ENCODE data around the gene RAPSN.

Gene RAPSN

DNA sequence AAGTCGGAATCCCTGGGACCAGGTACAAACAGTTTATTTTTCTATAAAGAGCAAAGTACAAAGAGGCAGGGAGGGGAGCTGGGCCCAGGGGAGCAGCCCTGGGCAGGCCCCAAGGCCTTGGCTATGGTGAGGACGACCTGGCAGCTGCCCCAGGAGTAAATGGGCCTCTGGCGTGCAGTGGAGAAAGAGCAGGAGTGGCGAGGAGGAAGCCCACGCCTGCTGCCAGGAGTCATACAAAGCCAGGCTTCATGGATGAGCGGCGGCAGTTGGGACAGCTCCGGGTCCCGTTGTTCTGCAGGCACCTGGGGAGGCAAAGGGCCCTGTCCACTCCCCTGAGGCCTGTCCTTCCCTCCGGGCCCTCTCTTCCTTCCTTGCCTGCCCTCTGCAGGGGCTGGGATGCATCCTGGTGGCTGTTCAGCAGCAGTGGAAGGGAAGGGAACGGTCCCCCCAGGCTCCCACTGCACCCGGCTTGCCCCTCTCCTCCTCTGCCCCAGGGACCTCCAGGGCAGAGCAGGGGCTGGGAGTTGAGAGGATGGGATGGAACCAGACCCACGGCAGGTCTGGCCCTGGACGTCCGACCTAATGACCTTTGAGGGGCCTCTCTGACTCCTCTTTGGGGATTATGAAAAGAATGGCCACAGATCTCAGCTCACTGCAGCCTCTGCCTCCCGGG lies 11.1 kb downstream of the RAPSN start:
- H3K27ac ChIP-seq (ENCODE audit: low read depth, low read length) = no peak overlapping the region
- H3K27me3 ChIP-seq (ENCODE audit: insufficient read depth, low read length, poor library complexity) = no peaks in the 10 kb centered on the region
- no peak overlapping the region for H3K56ac ChIP-seq (ENCODE audit: low read length)

GRCh38 chr11:47437218-47437745 lies 11.7 kb downstream of the RAPSN start:
- no peak overlapping the region for H3K56ac ChIP-seq (ENCODE audit: low read length)
- no peak overlapping the region for H3K4me3 ChIP-seq (ENCODE audit: low read length)
- no peak overlapping the region for H4K5ac ChIP-seq (ENCODE audit: low read length)
- H3K79me1 ChIP-seq (ENCODE audit: low read length) = no peaks in the 10 kb centered on the region
- H2BK15ac ChIP-seq (replicated peaks; ENCODE audit: low read depth) = no peak overlapping the region
- H2AK5ac ChIP-seq (ENCODE audit: low read length) = no peak overlapping the region
- no peak overlapping the region for H3K4ac ChIP-seq (ENCODE audit: low read depth, low read length)
- H3K27ac ChIP-seq (ENCODE audit: low read depth, low read length) = no peak overlapping the region
- no peak overlapping the region for H3K18ac ChIP-seq (ENCODE audit: low read length)
- H3K36me3 ChIP-seq (ENCODE audit: control insufficient read depth, insufficient read depth, low read length) = no peaks in the 10 kb centered on the region
- no CpG with 5 or more reads among the region's 11 CpGs for WGBS (ENCODE audit: extremely low coverage, insufficient coverage, low lambda C conversion rate)
- no peaks in the 10 kb centered on the region for H3K27me3 ChIP-seq (ENCODE audit: insufficient read depth, low read length, poor library complexity)
- DNase-seq = no peak
- H2BK120ac ChIP-seq (ENCODE audit: low read depth, low read length) = no peak overlapping the region
- no peaks in the 10 kb centered on the region for H3K79me2 ChIP-seq (ENCODE audit: control insufficient read depth, insufficient read depth, low read length)
- H3K4me1 ChIP-seq (ENCODE audit: control insufficient read depth, low read depth, low read length) = no peaks in the 10 kb centered on the region
- no peak overlapping the region for H3K23ac ChIP-seq (ENCODE audit: low read length)
- H4K8ac ChIP-seq (ENCODE audit: low read depth, low read length) = no peak overlapping the region
- H2BK5ac ChIP-seq (ENCODE audit: low read length) = no peak overlapping the region
- no peak overlapping the region for H3K4me2 ChIP-seq (ENCODE audit: low read length)
- no peak overlapping the region for H3K9ac ChIP-seq (ENCODE audit: low read length)

More for the DNA sequence above, 11.1 kb downstream of the RAPSN start:
- H3K4me1 ChIP-seq (ENCODE audit: control insufficient read depth, low read depth, low read length) = no peaks in the 10 kb centered on the region
- no peak for DNase-seq
- no peaks in the 10 kb centered on the region for H3K79me1 ChIP-seq (ENCODE audit: low read length)
- H3K4ac ChIP-seq (ENCODE audit: low read depth, low read length) = no peak overlapping the region
- no peak overlapping the region for H4K8ac ChIP-seq (ENCODE audit: low read depth, low read length)
- H3K18ac ChIP-seq (ENCODE audit: low read length) = no peak overlapping the region
- H3K4me3 ChIP-seq (ENCODE audit: low read length) = no peak overlapping the region
- no peak overlapping the region for H2BK120ac ChIP-seq (ENCODE audit: low read depth, low read length)
- no peak overlapping the region for H3K4me2 ChIP-seq (ENCODE audit: low read length)
- no peak overlapping the region for H2BK15ac ChIP-seq (replicated peaks; ENCODE audit: low read depth)
- no peak overlapping the region for H3K23ac ChIP-seq (ENCODE audit: low read length)
- H2BK5ac ChIP-seq (ENCODE audit: low read length) = no peak overlapping the region
- H2AK5ac ChIP-seq (ENCODE audit: low read length) = no peak overlapping the region
- no CpG with 5 or more reads among the region's 16 CpGs for WGBS (ENCODE audit: extremely low coverage, insufficient coverage, low lambda C conversion rate)
- no peak overlapping the region for H4K5ac ChIP-seq (ENCODE audit: low read length)
- no peak overlapping the region for H3K9ac ChIP-seq (ENCODE audit: low read length)
- H3K36me3 ChIP-seq (ENCODE audit: control insufficient read depth, insufficient read depth, low read length) = no peaks in the 10 kb centered on the region
- H3K79me2 ChIP-seq (ENCODE audit: control insufficient read depth, insufficient read depth, low read length) = no peaks in the 10 kb centered on the region

GRCh38 chr11:47436726-47437125 lies 12.2 kb downstream of the RAPSN start:
- no peak overlapping the region for H3K4me2 ChIP-seq (ENCODE audit: low read length)
- no peaks in the 10 kb centered on the region for H3K79me1 ChIP-seq (ENCODE audit: low read length)
- no peak overlapping the region for H2BK5ac ChIP-seq (ENCODE audit: low read length)
- no peak for DNase-seq
- H4K5ac ChIP-seq (ENCODE audit: low read length) = no peak overlapping the region
- no peak overlapping the region for H3K27ac ChIP-seq (ENCODE audit: low read depth, low read length)
- H4K8ac ChIP-seq (ENCODE audit: low read depth, low read length) = no peak overlapping the region
- no peaks in the 10 kb centered on the region for H3K27me3 ChIP-seq (ENCODE audit: insufficient read depth, low read length, poor library complexity)
- H3K4me1 ChIP-seq (ENCODE audit: control insufficient read depth, low read depth, low read length) = no peaks in the 10 kb centered on the region
- no peak overlapping the region for H3K9ac ChIP-seq (ENCODE audit: low read length)
- no peak overlapping the region for H3K56ac ChIP-seq (ENCODE audit: low read length)
- no peaks in the 10 kb centered on the region for H3K79me2 ChIP-seq (ENCODE audit: control insufficient read depth, insufficient read depth, low read length)
- H2BK15ac ChIP-seq (replicated peaks; ENCODE audit: low read depth) = no peak overlapping the region
- no peak overlapping the region for H3K23ac ChIP-seq (ENCODE audit: low read length)
- H2BK120ac ChIP-seq (ENCODE audit: low read depth, low read length) = no peak overlapping the region
- H3K18ac ChIP-seq (ENCODE audit: low read length) = no peak overlapping the region
- H3K4me3 ChIP-seq (ENCODE audit: low read length) = no peak overlapping the region
- no peak overlapping the region for H3K4ac ChIP-seq (ENCODE audit: low read depth, low read length)
- no peaks in the 10 kb centered on the region for H3K36me3 ChIP-seq (ENCODE audit: control insufficient read depth, insufficient read depth, low read length)
- no CpG with 5 or more reads among the region's 3 CpGs for WGBS (ENCODE audit: extremely low coverage, insufficient coverage, low lambda C conversion rate)
- H2AK5ac ChIP-seq (ENCODE audit: low read length) = no peak overlapping the region

- no peak overlapping the region for H3K18ac ChIP-seq (ENCODE audit: low read length)
- H3K36me3 ChIP-seq (ENCODE audit: control insufficient read depth, insufficient read depth, low read length) = no peaks in the 10 kb centered on the region
- H3K56ac ChIP-seq (ENCODE audit: low read length) = no peak overlapping the region
- H3K4me3 ChIP-seq (ENCODE audit: low read length) = no peak overlapping the region
- H3K4ac ChIP-seq (ENCODE audit: low read depth, low read length) = no peak overlapping the region
- H3K27me3 ChIP-seq (ENCODE audit: insufficient read depth, low read length, poor library complexity) = no peaks in the 10 kb centered on the region
- H3K9ac ChIP-seq (ENCODE audit: low read length) = no peak overlapping the region
- H2AK5ac ChIP-seq (ENCODE audit: low read length) = no peak overlapping the region
- H4K5ac ChIP-seq (ENCODE audit: low read length) = no peak overlapping the region
- H2BK120ac ChIP-seq (ENCODE audit: low read depth, low read length) = no peak overlapping the region
- H4K8ac ChIP-seq (ENCODE audit: low read depth, low read length) = no peak overlapping the region
- H3K4me1 ChIP-seq (ENCODE audit: control insufficient read depth, low read depth, low read length) = no peaks in the 10 kb centered on the region
- H3K4me2 ChIP-seq (ENCODE audit: low read length) = no peak overlapping the region
- no peaks in the 10 kb centered on the region for H3K79me2 ChIP-seq (ENCODE audit: control insufficient read depth, insufficient read depth, low read length)
- no peak overlapping the region for H3K23ac ChIP-seq (ENCODE audit: low read length)
- no CpG with 5 or more reads among the region's 3 CpGs for WGBS (ENCODE audit: extremely low coverage, insufficient coverage, low lambda C conversion rate)
- H2BK5ac ChIP-seq (ENCODE audit: low read length) = no peak overlapping the region
- no peak for DNase-seq
- no peak overlapping the region for H2BK15ac ChIP-seq (replicated peaks; ENCODE audit: low read depth)
- no peak overlapping the region for H3K27ac ChIP-seq (ENCODE audit: low read depth, low read length)
- H3K79me1 ChIP-seq (ENCODE audit: low read length) = no peaks in the 10 kb centered on the region
Measured at GRCh38 chr11:47435687-47436086, 13.2 kb downstream of the RAPSN start.

- Histone ChIP-seq H3K4me2 (ENCODE audit: low read length) (no peak overlapping the region), H3K9ac (ENCODE audit: low read length) (no peak overlapping the region), H4K8ac (ENCODE audit: low read depth, low read length) (no peak overlapping the region), H4K5ac (ENCODE audit: low read length) (no peak overlapping the region), H3K4me3 (ENCODE audit: low read length) (no peak overlapping the region), H3K79me2 (ENCODE audit: control insufficient read depth, insufficient read depth, low read length) (no peaks in the 10 kb centered on the region), H2BK15ac (replicated peaks; ENCODE audit: low read depth) (no peak overlapping the region), H3K27me3 (ENCODE audit: insufficient read depth, low read length, poor library complexity) (no peaks in the 10 kb centered on the region), H2BK120ac (ENCODE audit: low read depth, low read length) (no peak overlapping the region), H3K27ac (ENCODE audit: low read depth, low read length) (no peak overlapping the region), H3K4me1 (ENCODE audit: control insufficient read depth, low read depth, low read length) (no peaks in the 10 kb centered on the region), H3K56ac (ENCODE audit: low read length) (no peak overlapping the region), H2BK5ac (ENCODE audit: low read length) (no peak overlapping the region), H2AK5ac (ENCODE audit: low read length) (no peak overlapping the region), H3K4ac (ENCODE audit: low read depth, low read length) (no peak overlapping the region), H3K36me3 (ENCODE audit: control insufficient read depth, insufficient read depth, low read length) (no peaks in the 10 kb centered on the region), H3K79me1 (ENCODE audit: low read length) (no peaks in the 10 kb centered on the region), H3K18ac (ENCODE audit: low read length) (no peak overlapping the region), H3K23ac (ENCODE audit: low read length) (no peak overlapping the region)
- no CpG with 5 or more reads among the region's 7 CpGs for WGBS (ENCODE audit: extremely low coverage, insufficient coverage, low lambda C conversion rate)
- no peak for DNase-seq
Measured at GRCh38 chr11:47434011-47434786, 14.7 kb downstream of the RAPSN start.
